Activated CD8-positive, alpha-beta memory T cell treated with anti-CD3 and anti-CD28 coated beads for 36 hours (primary cell): ENCODE results near the gene TADA3. TPM values are rescaled to one million over a fixed set of nuclear protein-coding genes. Genes with fewer than 3 reads are reported as not detected.

ENCODE experiments used
- CTCF ChIA-PET: fragments of 350-600 bp; sonication (Branson Sonifier 250); formaldehyde crosslinking; loops from one replicate; lab custom pipeline; 2021; ENCODE audit warnings: antibody characterized with exemption; lab: Charles Lee
- POLR2A ChIA-PET: fragments of 350-600 bp; sonication (Branson Sonifier 250); formaldehyde crosslinking; loops from one replicate; lab custom pipeline; 2021; ENCODE audit warnings: antibody characterized with exemption; lab: Charles Lee
- total RNA-seq, 2 experiments: library from RNA; stranded (reverse); gene quantifications; one replicate each; pipeline ENCODE4 v1.2.3, GENCODE V29; 2021

TADA3 gene
- total RNA-seq, 2 experiments from 2014 or later: 57.4 to 58.9 TPM

DNA sequence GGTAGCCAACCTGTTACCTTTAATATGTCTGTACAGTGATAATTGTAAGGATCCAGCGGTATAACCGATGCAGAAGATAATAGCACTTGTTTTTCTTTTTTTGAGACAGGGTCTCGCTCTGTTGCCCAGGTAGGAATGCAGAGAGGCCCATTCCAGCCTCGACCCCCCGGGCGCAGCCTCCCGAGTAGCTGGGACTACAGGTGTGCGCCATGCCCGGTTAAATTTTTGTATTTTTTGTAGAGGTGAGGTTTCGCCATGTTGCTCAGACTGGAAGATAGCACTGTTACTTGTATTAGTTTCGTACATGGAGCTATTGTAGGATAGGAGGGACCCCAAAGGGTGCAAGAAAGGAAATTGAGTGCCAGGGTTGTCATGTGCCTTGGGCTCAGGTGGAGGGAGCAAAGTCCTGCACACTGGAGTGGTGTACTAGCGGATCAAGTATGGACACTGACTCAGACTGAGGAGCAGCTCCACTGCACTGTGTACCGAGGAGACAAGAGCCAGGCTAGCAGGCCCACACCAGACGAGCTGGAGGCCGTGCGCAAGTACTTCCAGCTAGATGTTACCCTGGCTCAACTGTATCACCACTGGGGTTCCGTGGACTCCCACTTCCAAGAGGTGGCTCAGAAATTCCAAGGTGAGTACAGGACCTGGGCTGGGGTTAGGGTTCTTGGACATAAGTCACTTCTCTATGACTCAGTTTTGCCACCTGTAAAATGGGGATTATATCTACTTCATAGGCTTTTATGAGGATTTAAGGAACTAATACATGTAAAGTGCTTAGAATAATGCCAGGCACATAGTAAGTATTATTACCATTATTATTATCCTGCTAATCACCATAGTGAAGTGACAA lies 41.5 kb downstream of the TADA3 start:
- ChIA-PET CTCF (interaction anchor here (0.6 to 2.3 kb wide), 6 partner anchors 9 to 183 kb away, joined by 3 to 9 read pairs (median 4); partner anchors contain the start of genes CAMK1 and CRELD1), POLR2A (interaction anchor here (0.8 to 2.1 kb wide), 4 partner anchors 13 to 29 kb away, joined by 3 to 6 read pairs (median 6); partner anchors contain the start of gene CAMK1)

DNA sequence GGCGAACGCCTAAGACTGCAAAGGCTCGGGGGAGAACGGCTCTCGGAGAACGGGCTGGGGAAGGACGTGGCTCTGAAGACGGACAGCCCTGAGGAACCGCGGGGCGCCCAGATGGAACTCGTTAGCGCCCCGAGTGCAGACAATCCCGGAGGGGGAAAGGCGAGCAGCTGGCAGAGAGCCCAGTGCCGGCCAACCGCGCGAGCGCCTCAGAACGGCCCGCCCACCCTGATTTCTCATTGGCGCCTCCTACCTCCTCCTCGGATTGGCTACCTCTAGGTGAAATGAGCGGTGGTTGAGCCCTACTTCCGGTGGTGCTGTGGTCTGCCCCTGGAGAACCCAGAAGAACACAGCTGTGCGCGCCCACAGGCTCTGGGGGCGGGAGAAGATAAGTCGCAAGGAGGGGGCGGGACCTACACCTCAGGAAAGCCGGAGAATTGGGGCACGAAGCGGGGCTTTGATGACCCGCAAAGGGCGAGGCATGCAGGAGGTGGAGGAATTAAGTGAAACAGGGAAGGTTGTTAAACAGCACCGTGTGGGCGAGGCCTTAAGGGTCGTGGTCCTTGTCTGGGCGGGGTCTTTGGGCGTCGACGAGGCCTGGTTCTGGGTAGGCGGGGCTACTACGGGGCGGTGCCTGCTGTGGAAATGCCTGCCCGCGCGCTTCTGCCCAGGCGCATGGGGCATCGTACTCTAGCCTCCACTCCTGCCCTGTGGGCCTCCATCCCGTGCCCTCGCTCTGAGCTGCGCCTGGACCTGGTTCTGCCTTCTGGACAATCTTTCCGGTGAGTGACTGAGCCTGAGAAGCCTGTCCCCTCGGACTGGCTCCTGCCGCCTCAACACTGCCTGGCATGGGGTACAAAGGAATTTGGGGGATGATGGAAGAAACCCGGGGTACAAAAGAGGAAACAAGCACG lies 42.4 kb downstream of the TADA3 start, which contains the start of gene OGG1:
Gene OGG1, plus strand, starts transcription at position 308 of the 911 bp plus-strand sequence. Its CDS starts 335 bp downstream, at position 643.
- POLR2A ChIA-PET: interaction anchor here (0.6 to 2.1 kb wide), 9 partner anchors 13 to 192 kb away, joined by 3 to 6 read pairs (median 5); partner anchors contain the start of genes ARPC4 and CAMK1
- CTCF ChIA-PET: interaction anchor here (0.6 to 2.3 kb wide), 7 partner anchors 10 to 183 kb away, joined by 3 to 9 read pairs (median 4); partner anchors contain the start of gene CAMK1

DNA sequence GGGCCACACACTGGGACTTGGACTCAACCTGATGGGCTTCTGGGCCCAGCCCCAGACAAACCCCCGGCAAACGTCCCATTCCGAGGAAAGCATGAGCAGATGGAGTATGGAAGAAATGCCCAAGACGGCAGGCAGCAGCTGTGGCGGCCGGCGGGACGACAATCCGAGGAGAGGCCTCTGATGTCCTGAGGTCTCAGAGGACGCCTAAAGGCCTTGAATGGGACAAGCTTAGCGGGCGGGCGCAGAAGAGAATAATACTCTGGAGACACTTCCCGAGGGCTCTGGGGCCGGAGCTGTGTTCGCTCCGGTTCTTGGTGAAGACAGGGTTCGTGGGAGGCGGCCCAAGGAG lies 43.0 kb downstream of the TADA3 start:
- POLR2A ChIA-PET: interaction anchor here (0.6 to 2.1 kb wide), 7 partner anchors 12 to 193 kb away, joined by 3 to 6 read pairs (median 3); partner anchors contain the start of genes ARPC4, CAMK1 and MTMR14

DNA sequence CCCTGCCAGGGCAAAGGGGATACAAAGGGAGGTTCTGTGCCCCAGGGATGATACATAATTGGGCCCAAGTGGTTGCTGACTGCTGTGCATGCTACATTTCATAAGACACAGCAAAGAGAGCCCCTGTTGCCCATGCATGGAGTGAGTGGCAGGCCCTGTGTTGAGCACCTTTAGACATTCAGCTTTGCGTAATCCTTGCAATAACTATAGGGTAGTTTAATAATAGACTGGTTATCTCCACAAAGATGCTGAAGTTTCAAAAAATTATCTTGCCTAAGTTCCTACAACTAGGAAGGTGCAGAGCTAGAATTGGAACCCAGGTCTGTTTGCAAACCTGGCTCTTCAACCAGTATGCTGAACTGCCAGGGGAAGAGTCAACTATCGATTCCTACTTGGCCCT lies 44.2 kb downstream of the TADA3 start:
- ChIA-PET POLR2A (interaction anchor here (1.5 kb wide), 1 partner anchor 99 kb away, joined by 3 read pairs; the partner anchor contains the start of gene MTMR14), CTCF (no interaction called here)

More for the DNA sequence above, 43.0 kb downstream of the TADA3 start:
- CTCF ChIA-PET: interaction anchor here (1.2 to 2.3 kb wide), 4 partner anchors 9 to 22 kb away, joined by 4 to 9 read pairs (median 4); partner anchors contain the start of gene CAMK1

DNA sequence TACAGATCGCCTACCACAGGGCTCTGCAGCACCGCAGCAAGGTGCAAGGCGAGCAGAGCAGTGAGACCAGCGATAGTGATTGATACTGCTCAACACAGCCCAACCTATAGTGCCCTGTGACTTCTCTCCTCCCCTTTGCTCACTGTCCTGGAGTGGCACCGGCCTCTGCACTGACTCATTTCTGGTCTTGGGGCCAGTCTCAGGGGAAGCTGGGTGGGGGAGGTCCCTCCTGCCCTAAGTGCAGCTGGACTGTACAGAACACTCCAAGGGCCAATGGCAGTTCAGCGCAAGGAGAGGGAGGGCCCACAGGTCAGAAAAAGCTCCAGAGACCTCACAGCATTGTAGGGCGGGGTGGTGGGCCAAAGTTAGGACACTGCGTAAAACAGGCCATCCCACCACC lies 45.0 kb downstream of the TADA3 start:
- POLR2A ChIA-PET: no interaction called here

DNA sequence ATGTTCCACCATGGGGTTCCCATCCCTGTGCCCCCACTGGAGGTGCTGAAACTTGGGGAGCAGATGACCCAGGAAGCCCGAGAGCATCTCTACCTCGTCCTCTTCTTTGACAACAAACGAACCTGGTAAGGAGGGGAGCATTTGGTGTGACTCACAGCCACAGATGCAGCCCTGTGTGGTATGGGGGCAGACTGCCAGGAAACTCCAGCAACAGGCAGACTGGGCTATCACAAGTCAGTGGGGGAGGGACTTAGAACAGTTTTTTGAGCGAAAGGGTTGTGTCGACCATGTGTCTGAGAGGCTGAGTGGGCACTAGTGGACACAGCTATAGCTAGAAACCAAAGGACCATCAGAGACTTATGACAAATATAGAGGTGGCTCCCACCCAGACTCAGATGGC lies 45.9 kb downstream of the TADA3 start:
- POLR2A ChIA-PET: interaction anchor here (0.5 kb wide), 1 partner anchor 376 kb away, joined by 3 read pairs; no protein-coding TSS in a partner anchor
- CTCF ChIA-PET: no interaction called here

More for the DNA sequence above, 45.0 kb downstream of the TADA3 start:
- CTCF ChIA-PET: interaction anchor here (0.6 kb wide), 1 partner anchor 30 kb away, joined by 3 read pairs; no protein-coding TSS in a partner anchor

DNA sequence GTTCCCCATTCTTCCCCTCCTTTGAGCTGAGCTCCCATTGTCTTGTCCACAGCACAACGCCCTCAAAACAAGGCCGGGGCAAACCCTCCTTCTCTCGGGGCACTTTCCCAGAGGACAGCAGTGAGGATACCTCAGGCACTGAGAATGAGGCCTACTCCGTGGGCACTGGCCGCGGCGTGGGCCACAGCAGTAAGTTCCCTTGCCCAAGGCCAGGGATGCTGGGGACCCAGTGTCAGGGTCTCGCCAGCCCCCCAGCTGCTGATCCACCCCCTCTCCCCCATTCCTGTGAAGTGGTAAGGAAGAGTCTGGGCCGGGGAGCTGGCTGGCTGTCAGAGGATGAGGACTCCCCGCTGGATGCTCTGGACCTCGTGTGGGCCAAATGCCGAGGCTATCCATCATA lies 46.8 kb downstream of the TADA3 start:
- CTCF ChIA-PET: interaction anchor here (0.5 kb wide), 1 partner anchor 268 kb away, joined by 4 read pairs; no protein-coding TSS in a partner anchor
- POLR2A ChIA-PET: interaction anchor here (0.5 kb wide), 1 partner anchor 377 kb away, joined by 3 read pairs; no protein-coding TSS in a partner anchor

DNA sequence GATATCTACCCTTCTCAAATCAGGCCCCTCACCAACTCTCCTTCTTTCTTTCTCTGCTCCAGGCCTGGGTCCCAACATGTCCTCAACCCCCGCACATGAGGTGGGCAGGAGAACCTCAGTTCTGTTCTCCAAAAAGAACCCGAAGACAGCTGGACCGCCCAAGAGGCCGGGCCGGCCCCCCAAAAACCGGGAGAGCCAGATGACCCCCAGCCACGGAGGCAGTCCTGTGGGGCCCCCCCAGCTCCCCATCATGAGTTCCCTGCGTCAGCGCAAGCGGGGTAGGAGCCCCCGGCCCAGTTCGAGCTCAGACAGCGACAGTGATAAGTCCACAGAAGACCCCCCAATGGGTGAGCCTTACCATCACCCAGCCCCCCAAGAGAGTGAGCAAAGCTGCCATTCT lies 48.1 kb downstream of the TADA3 start:
- CTCF ChIA-PET: interaction anchor here (0.6 to 2.2 kb wide), 2 partner anchors 17 to 37 kb away, joined by 4 to 5 read pairs; no protein-coding TSS in a partner anchor

DNA sequence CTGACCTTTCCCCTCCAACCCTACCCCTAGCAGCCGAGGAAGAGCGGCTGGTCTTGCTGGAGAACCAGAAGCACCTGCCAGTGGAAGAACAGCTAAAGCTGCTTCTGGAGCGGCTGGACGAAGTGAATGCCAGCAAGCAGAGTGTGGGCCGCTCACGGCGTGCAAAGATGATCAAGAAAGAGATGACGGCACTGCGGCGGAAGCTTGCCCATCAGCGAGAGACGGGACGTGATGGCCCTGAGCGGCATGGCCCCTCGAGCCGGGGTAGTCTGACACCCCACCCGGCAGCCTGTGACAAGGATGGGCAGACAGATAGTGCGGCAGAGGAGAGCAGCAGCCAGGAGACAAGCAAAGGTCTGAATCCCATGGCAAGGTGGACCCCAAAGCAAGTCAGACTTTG lies 48.7 kb downstream of the TADA3 start:
- ChIA-PET POLR2A (no interaction called here), CTCF (interaction anchor here (0.6 to 2.2 kb wide), 2 partner anchors 16 to 231 kb away, joined by 4 to 5 read pairs; no protein-coding TSS in a partner anchor)

More for the DNA sequence above, 48.1 kb downstream of the TADA3 start:
- POLR2A ChIA-PET: interaction anchor here (0.6 kb wide), 1 partner anchor 12 kb away, joined by 3 read pairs; no protein-coding TSS in a partner anchor

DNA sequence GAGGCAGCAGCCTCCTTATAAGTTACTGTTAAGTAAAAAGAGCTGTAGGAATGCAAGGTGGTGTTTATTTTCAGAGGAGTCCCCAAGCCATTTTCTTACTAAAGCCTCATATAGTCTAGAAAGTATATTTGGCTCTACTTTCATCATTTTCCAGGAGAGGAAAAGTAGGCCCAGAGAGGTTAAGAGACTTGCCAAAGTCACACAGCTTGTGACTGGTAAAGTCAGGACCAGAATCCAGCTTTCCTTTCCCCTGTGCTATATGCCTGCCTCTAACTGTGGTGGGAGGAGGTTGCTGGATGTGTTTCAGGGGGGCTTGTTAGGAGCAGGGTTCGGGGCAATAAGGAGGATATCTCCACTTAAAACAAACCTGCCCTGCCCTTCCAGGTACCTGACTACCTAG lies 49.7 kb downstream of the TADA3 start:
- ChIA-PET POLR2A (no interaction called here), CTCF (interaction anchor here (2.2 kb wide), 1 partner anchor 15 kb away, joined by 5 read pairs; no protein-coding TSS in a partner anchor)

DNA sequence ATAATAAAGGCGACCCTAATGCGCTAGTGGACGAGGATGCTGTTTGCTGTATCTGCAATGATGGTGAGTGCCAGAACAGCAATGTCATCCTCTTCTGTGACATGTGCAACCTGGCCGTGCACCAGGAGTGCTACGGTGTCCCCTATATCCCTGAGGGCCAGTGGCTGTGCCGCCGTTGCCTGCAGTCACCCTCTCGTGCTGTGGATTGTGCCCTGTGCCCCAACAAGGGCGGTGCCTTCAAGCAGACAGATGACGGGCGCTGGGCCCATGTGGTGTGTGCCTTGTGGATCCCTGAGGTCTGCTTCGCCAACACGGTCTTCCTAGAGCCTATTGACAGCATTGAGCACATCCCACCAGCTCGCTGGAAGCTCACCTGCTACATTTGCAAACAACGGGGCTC lies 53.1 kb downstream of the TADA3 start:
- ChIA-PET POLR2A (no interaction called here), CTCF (no interaction called here)

DNA sequence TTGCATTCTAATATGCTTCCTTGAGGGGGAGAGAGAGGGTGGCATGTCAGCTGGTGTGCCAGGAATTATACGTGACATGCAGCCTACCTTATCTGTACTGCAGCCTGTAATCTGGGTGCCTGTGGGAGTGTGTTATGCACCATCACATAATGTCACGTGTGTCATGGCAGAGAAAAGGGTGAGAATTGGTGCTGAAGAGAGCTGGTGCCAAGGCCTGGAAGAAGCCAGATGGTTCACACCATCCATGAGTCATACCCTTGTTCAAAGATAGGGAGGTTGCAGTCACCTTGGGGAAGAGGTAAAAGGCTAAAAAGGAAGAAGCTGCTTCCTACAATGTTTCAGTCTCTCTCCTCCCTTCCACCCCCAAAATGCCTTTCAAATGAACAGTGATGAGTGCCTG lies 55.4 kb downstream of the TADA3 start:
- ChIA-PET CTCF (interaction anchor here (0.6 to 0.9 kb wide), 2 partner anchors 9 to 15 kb away, joined by 3 to 4 read pairs; no protein-coding TSS in a partner anchor), POLR2A (interaction anchor here (0.9 kb wide), 3 partner anchors 13 to 41 kb away, joined by 3 read pairs; partner anchors contain the start of gene OGG1)

DNA sequence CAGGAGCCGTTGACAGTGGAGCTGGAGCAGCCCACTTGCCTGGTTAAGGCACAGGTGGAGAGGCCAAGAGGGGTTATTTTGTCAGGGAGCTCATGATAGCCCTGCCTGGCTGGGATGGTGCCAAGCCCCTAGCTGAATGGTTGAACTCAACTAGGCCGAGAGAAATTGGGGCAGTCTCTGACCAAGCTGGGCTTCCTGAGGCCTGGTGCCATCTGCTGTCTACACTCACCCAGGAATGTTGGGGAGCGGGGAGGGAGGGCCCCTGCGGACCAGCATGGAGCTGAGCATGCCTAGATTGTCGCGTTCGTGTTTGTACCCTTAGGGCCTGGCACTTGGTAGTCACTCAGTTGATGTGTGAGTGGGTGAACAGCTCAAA lies 59.5 kb downstream of the TADA3 start:
- ChIA-PET CTCF (interaction anchor here (1.3 kb wide), 1 partner anchor 16 kb away, joined by 5 read pairs; the partner anchor contains the start of gene OGG1), POLR2A (interaction anchor here (0.6 to 3.1 kb wide), 4 partner anchors 12 to 83 kb away, joined by 3 to 10 read pairs (median 4); partner anchors contain the start of genes MTMR14 and OGG1)

DNA sequence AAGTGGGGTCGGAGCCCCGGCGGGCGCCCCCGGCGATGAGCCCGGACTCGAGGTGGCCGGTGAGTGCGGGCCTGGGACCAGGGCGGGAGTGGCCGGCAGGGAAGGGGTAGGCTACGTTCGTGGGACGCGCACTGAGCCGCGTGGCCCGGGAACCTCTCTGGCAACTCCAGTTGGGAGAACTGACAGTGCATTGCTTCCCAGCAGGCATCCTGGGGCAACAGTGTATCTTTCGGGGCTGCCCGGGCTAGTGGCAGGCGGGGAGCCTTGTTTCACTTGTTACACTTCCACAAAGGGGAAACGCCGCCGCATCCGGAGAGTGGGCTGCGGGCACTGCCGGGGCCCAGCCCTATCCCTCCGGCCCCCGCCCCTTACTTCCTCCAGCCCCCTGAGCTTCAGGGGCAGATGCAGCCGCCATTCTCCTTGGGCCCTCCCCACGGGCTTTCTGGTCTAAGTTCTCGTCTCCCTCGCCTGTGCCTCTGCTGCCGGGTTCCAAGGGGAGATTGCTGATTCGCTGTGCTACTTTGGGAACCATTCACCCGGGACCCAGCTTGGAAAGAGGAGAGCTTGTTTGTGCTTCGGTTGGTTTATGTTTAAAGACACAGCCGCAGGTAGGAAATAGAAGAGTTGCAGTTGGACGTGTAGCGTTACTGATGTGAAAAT lies 60.1 kb downstream of the TADA3 start:
- ChIA-PET POLR2A (interaction anchor here (0.6 to 3.1 kb wide), 4 partner anchors 12 to 83 kb away, joined by 3 to 10 read pairs (median 4); partner anchors contain the start of genes MTMR14 and OGG1), CTCF (interaction anchor here (1.3 to 1.4 kb wide), 2 partner anchors 17 to 59 kb away, joined by 3 to 5 read pairs; partner anchors contain the start of gene OGG1)

DNA sequence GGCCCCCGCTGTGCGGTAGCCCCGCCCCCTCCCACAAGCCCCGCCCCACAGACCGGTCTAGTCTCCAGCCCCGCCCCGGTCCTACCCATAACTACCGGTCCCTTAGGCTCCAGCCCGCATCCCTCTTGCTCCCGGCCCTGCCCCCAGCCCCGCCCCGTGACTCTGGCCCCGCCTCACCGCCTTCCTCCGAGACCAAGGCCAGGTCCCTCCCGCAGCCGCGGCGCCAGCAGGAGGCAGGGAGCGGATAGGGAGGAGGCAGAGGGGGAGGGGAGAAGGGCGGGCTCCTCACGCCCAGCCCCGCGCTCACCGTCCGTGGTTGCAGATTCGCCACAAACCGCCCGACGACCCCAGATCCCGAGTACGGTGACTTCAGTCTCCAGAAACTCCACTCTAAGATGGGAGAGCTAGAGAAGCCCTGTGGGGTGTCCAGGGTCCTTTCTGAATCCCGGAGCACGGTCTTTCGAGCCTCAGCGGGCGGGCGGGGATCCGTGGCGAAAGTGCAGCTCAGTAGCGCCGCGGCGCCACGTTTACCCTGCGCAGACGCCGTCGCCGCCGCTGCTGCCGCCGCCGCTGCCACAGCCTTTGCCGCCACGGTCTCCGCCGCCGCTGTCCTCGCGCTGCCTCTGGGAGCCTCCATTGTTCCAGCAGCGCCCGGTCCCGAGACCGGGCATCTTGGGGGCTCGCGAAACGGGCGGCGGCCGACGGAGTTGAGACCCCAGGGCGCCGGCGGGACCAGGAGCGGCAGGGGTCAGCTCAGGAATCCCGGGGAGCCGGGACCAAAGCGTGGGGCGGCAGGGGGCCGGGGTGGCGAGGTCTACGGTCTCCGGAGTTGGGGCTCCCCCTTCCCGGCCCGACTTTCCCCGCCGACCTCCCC lies 60.8 kb downstream of the TADA3 start, which contains the start of gene BRPF1:
Gene BRPF1, plus strand, starts transcription at position 530 of the 874 bp plus-strand sequence. CDS start 2,406 bp downstream, outside the sequence.
- CTCF ChIA-PET: interaction anchor here (0.5 to 1.4 kb wide), 2 partner anchors 60 to 517 kb away, joined by 3 to 4 read pairs; partner anchors contain the start of gene TATDN2
- POLR2A ChIA-PET: interaction anchor here (0.5 to 3.1 kb wide), 3 partner anchors 21 to 82 kb away, joined by 3 to 10 read pairs (median 3); partner anchors contain the start of genes ARPC4 and MTMR14
